H1 (cell line): ENCODE data around the gene CXCR3. TPM values are rescaled to one million over a fixed set of nuclear protein-coding genes. Genes with fewer than 3 reads are reported as not detected.
"Not testable (repeated sequence)": the region's sequence is repeated elsewhere in the genome, so short reads cannot be mapped to it uniquely, and the experiment has no call there.

Experiments
- CTCF ChIA-PET: fragments of 300-600 bp; sonication (Branson Sonifier 250); formaldehyde crosslinking; loops from one replicate; lab custom pipeline; 2021; ENCODE audit not compliant: partially characterized antibody; lab: Charles Lee
- POLR2A ChIA-PET: fragments of 300-600 bp; sonication (Branson Sonifier 250); formaldehyde crosslinking; loops from one replicate; lab custom pipeline; 2021; ENCODE audit warnings: inconsistent platforms; ENCODE audit not compliant: partially characterized antibody; lab: Charles Lee
- DNase-seq, 2 experiments: peaks; one replicate each; pipeline versions ENCODE4 v3.0.0 to v3.0.0-alpha.2; 2010 to 2022; ENCODE audit warnings: low spot score in 2 of 2, low read depth in 1 of 2, mixed read lengths in 1 of 2
- FAIRE-seq: peaks from 2 replicates; lab custom pipeline; 2011; peaks lifted over from hg19 to GRCh38; lab: Jason Lieb, UNC
- H2AFZ ChIP-seq: 2 replicates; pipeline ENCODE4 v1.8.1; 2012; ENCODE audit warnings: low read length, inconsistent platforms
- H2AK5ac ChIP-seq: 2 replicates; pipeline ENCODE4 v1.6.1; 2013; ENCODE audit warnings: low read depth, low read length
- H2BK120ac ChIP-seq: replicated peaks from 2 replicates; pipeline ENCODE3; 2013; ENCODE audit warnings: low read depth, low read length, inconsistent platforms
- H2BK12ac ChIP-seq: 2 replicates; pipeline ENCODE4 v1.6.1; 2013; ENCODE audit warnings: low read depth, low read length
- H2BK15ac ChIP-seq: 2 replicates; pipeline ENCODE4 v1.6.1; 2013; ENCODE audit warnings: low read length
- H2BK20ac ChIP-seq: 2 replicates; pipeline ENCODE4 v1.6.1; 2013; ENCODE audit warnings: low read length
- H2BK5ac ChIP-seq: 2 replicates; pipeline ENCODE4 v1.6.1; 2013; ENCODE audit warnings: low read depth, low read length
- H3K14ac ChIP-seq: 2 replicates; pipeline ENCODE4 v1.6.1; 2013; ENCODE audit warnings: inconsistent platforms; ENCODE audit not compliant: insufficient read length
- H3K18ac ChIP-seq: 2 replicates; pipeline ENCODE4 v1.6.1; 2013; ENCODE audit warnings: low read length; ENCODE audit errors: extremely low read depth
- H3K23ac ChIP-seq: 2 replicates; pipeline ENCODE4 v1.6.1; 2013; ENCODE audit warnings: inconsistent platforms; ENCODE audit not compliant: insufficient read length
- H3K23me2 ChIP-seq: 2 replicates; pipeline ENCODE4 v1.6.1; 2013; ENCODE audit warnings: low read depth, low read length
- H3K27ac ChIP-seq: 2 replicates; pipeline ENCODE4 v1.6.1; 2011; ENCODE audit warnings: low read depth, low read length, inconsistent platforms
- H3K27me3 ChIP-seq, 4 experiments: replicated peaks in 1 of 4; 1 replicate in 1 of 4; 2 replicates in 3 of 4; pipeline versions ENCODE4 v1.6.1 to v1.8.1; 2011 to 2013; ENCODE audit warnings: low read length in 3 of 4, mild to moderate bottlenecking in 3 of 4, inconsistent platforms in 2 of 4, mixed read lengths in 2 of 4, moderate library complexity in 1 of 4; ENCODE audit not compliant: control insufficient read depth in 3 of 4, insufficient read depth in 3 of 4; ENCODE audit errors: extremely low read depth in 1 of 4
- H3K36me3 ChIP-seq, 4 experiments: 2 replicates each; pipeline versions ENCODE4 v1.6.1 to v1.8.1; 2011 to 2013; ENCODE audit warnings: mild to moderate bottlenecking in 4 of 4, low read length in 3 of 4, moderate library complexity in 2 of 4, control low read depth in 1 of 4, inconsistent platforms in 1 of 4; ENCODE audit not compliant: insufficient read depth in 4 of 4, control insufficient read depth in 2 of 4
- H3K4ac ChIP-seq: replicated peaks from 2 replicates; pipeline ENCODE3; 2013; ENCODE audit warnings: low read length, low read depth, mixed read lengths, inconsistent platforms; ENCODE audit not compliant: insufficient read length
- H3K4me1 ChIP-seq, 4 experiments: replicated peaks in 1 of 4; 1 replicate in 1 of 4; 2 replicates in 3 of 4; pipeline versions ENCODE4 v1.6.1 to v1.8.1; 2011 to 2013; ENCODE audit warnings: low read length in 3 of 4, inconsistent platforms in 2 of 4, mixed read lengths in 1 of 4; ENCODE audit not compliant: insufficient read depth in 4 of 4, control insufficient read depth in 3 of 4
- H3K4me2 ChIP-seq, 2 experiments: 2 replicates each; pipeline versions ENCODE4 v1.6.1 to v1.8.1; 2011 to 2013; ENCODE audit warnings: low read depth in 2 of 2, low read length in 2 of 2, control low read depth in 1 of 2, inconsistent platforms in 1 of 2, mild to moderate bottlenecking in 1 of 2; ENCODE audit not compliant: insufficient read depth in 1 of 2
- H3K4me3 ChIP-seq, 4 experiments: fragments of 200-600, 300-600 bp in 1 of 4; sonication (generic), shearing (Covaris generic), sonication (Bioruptor Twin) in 1 of 4; 2 replicates each; pipeline versions ENCODE4 v1.5.1 to v1.8.1; 2011 to 2016; ENCODE audit warnings: low read length in 4 of 4, low read depth in 3 of 4, control low read depth in 2 of 4, inconsistent platforms in 2 of 4, mild to moderate bottlenecking in 2 of 4, mixed read lengths in 1 of 4, moderate library complexity in 1 of 4; ENCODE audit not compliant: insufficient read depth in 2 of 4; ENCODE audit errors: extremely low read depth in 1 of 4
- H3K56ac ChIP-seq: replicated peaks from 2 replicates; pipeline ENCODE3; 2013; ENCODE audit warnings: low read depth, mild to moderate bottlenecking, mixed read lengths, low read length, inconsistent platforms; ENCODE audit not compliant: insufficient read length
- H3K79me1 ChIP-seq: 2 replicates; pipeline ENCODE4 v1.6.1; 2013; ENCODE audit warnings: low read depth, low read length, control low read depth
- H3K79me2 ChIP-seq, 2 experiments: 2 replicates each; pipeline versions ENCODE4 v1.6.1 to v1.8.1; 2012 to 2013; ENCODE audit warnings: low read length in 2 of 2, mild to moderate bottlenecking in 2 of 2, inconsistent platforms in 1 of 2; ENCODE audit not compliant: insufficient read depth in 2 of 2, control insufficient read depth in 1 of 2
- H3K9ac ChIP-seq, 4 experiments: replicated peaks in 1 of 4; 1 replicate in 1 of 4; 2 replicates in 3 of 4; pipeline versions ENCODE4 v1.6.1 to v1.8.1; 2011 to 2013; ENCODE audit warnings: low read depth in 3 of 4, low read length in 3 of 4, control low read depth in 2 of 4, mild to moderate bottlenecking in 2 of 4, moderate library complexity in 2 of 4, inconsistent platforms in 1 of 4; ENCODE audit errors: extremely low read depth in 1 of 4
- H3K9me3 ChIP-seq, 2 experiments: 2 replicates each; pipeline versions ENCODE4 v1.6.1 to v1.8.1; 2012 to 2013; ENCODE audit warnings: mild to moderate bottlenecking in 2 of 2, moderate library complexity in 2 of 2, control low read depth in 1 of 2, inconsistent platforms in 1 of 2, low read depth in 1 of 2, low read length in 1 of 2, mixed read lengths in 1 of 2; ENCODE audit not compliant: insufficient read depth in 2 of 2
- H4K20me1 ChIP-seq, 2 experiments: replicated peaks in 1 of 2; 2 replicates each; pipeline versions ENCODE3 to v1.8.1; 2011 to 2013; ENCODE audit warnings: inconsistent platforms in 2 of 2, low read length in 2 of 2, mild to moderate bottlenecking in 1 of 2; ENCODE audit not compliant: insufficient read depth in 2 of 2, control insufficient read depth in 1 of 2
- H4K5ac ChIP-seq: 2 replicates; pipeline ENCODE4 v1.6.1; 2013; ENCODE audit warnings: low read length, low read depth, mixed read lengths, inconsistent platforms; ENCODE audit not compliant: insufficient read length
- H4K8ac ChIP-seq: 2 replicates; pipeline ENCODE4 v1.8.0; 2013; ENCODE audit warnings: mild to moderate bottlenecking, moderate library complexity, low read length, inconsistent platforms; ENCODE audit not compliant: insufficient read depth; ENCODE audit errors: extremely low read depth
- H4K91ac ChIP-seq: replicated peaks from 2 replicates; pipeline ENCODE3; 2013; ENCODE audit warnings: low read length, mixed read lengths, inconsistent platforms; ENCODE audit not compliant: insufficient read length
- WGBS, 2 experiments: shearing (Covaris generic) in 1 of 2; methylation state at CpG; one replicate each; pipeline versions ENCODE4 v1.1.6 to v1.1.7; 2013 to 2015; ENCODE audit warnings: low lambda C conversion rate in 2 of 2, mixed read lengths in 2 of 2, inconsistent platforms in 1 of 2, low coverage in 1 of 2, missing lambda C conversion rate in 1 of 2; ENCODE audit not compliant: insufficient replicate concordance in 2 of 2, insufficient coverage in 1 of 2, insufficient read length in 1 of 2; ENCODE audit errors: extremely low coverage in 1 of 2, missing lambda C conversion rate in 1 of 2; 5-methylcytosine and 5-hydroxymethylcytosine counted together
- polyA plus RNA-seq, 7 experiments: library from polyadenylated mRNA; depleted of rRNA in 3 of 7; stranded (reverse) in 5 of 7; unstranded in 2 of 7; fragments of >200 nt in 5 of 7; fragments of 200-250 nt in 2 of 7; gene quantifications; 1 replicate in 5 of 7; 2 replicates in 1 of 7; 4 replicates in 1 of 7; pipeline versions ENCODE4 v1.2.1 to v1.2.3, GENCODE V29; 2011 to 2013; ENCODE audit warnings: missing spikeins in 2 of 7, mixed read lengths in 2 of 7
- total RNA-seq: library from RNA; stranded (reverse); fragmentation: NEBNext Ultra II Directional; extraction: Animal tissue kit (Norgen Biotek cat#: 25700); gene quantifications from 2 replicates; pipeline ENCODE4 v1.2.1, GENCODE V29; 2021

CXCR3 gene
- total and polyA plus RNA-seq, 2 of the 8 experiments (the other 6 are each of a cell fraction or from before 2014, with no cell fraction given): not detected

GRCh38 chrX:71663238-71663637, 44.9 kb upstream of the CXCR3 start:
- H2BK12ac ChIP-seq, H4K5ac ChIP-seq, H3K14ac ChIP-seq, H3K56ac ChIP-seq, H2BK20ac ChIP-seq, H2BK120ac ChIP-seq, POLR2A ChIA-PET, H3K36me3 ChIP-seq, H3K4ac ChIP-seq, H3K4me2 ChIP-seq, H4K8ac ChIP-seq, H3K27me3 ChIP-seq, H3K9ac ChIP-seq, H3K79me1 ChIP-seq, H4K91ac ChIP-seq, FAIRE-seq, H2BK5ac ChIP-seq, H3K27ac ChIP-seq, H3K4me3 ChIP-seq, H3K23me2 ChIP-seq, H2BK15ac ChIP-seq, H3K79me2 ChIP-seq, H3K23ac ChIP-seq, H3K9me3 ChIP-seq, H2AK5ac ChIP-seq, H4K20me1 ChIP-seq, H2AFZ ChIP-seq, H3K18ac ChIP-seq, DNase-seq, H3K4me1 ChIP-seq: not testable (repeated sequence)
- CTCF ChIA-PET: interaction anchor here (0.9 to 1.1 kb wide), 2 partner anchors 44 to 257 kb away, joined by 3 read pairs; no protein-coding TSS in a partner anchor
- WGBS, 2 experiments: 88% methylated on average over 3 of the region's 8 CpGs; no CpG with 5 or more reads in 1 of the 2 experiments

DNA sequence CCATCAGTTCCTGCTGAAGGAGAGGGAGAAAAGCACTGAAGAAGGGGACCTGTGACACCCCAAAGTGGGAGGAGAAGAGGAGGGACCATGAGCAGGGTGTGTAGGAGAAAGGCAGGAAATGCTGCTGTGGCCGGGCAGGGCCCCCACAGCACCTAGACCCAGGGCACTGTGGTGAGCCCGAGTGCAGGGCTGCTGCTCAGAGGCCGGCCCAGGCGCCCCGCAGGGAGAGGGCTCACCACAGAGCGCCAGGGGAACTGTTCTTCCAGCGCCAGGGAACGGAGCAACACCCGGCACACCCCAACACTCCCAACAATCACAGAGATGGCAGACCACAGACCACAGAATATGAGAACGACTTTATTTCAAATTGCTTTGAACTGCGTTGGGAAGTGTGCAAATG, 44.3 kb upstream of the CXCR3 start:
- H2BK15ac ChIP-seq, FAIRE-seq, CTCF ChIA-PET, POLR2A ChIA-PET, H2BK20ac ChIP-seq, H3K23me2 ChIP-seq, H2BK12ac ChIP-seq, H3K23ac ChIP-seq, H4K20me1 ChIP-seq, DNase-seq, H3K56ac ChIP-seq, H3K4me1 ChIP-seq, H2AK5ac ChIP-seq, H3K9ac ChIP-seq, H3K79me1 ChIP-seq, H3K18ac ChIP-seq, H3K27ac ChIP-seq, H3K27me3 ChIP-seq, H4K91ac ChIP-seq, H4K8ac ChIP-seq, H3K9me3 ChIP-seq, H3K4me3 ChIP-seq, H2BK5ac ChIP-seq, H3K14ac ChIP-seq, H4K5ac ChIP-seq, H3K36me3 ChIP-seq, H2BK120ac ChIP-seq, H2AFZ ChIP-seq, H3K4me2 ChIP-seq, H3K79me2 ChIP-seq, H3K4ac ChIP-seq: not testable (repeated sequence)
- 91% methylated on average over 8 of the region's 11 CpGs; no CpG with 5 or more reads in 1 of the 2 experiments for WGBS, 2 experiments
